HEK293T (cell line): ENCODE measurements around the gene EFL1.

Experiments used
- BHLHE40 ChIP-seq: fragments of 450-650 bp; IDR thresholded peaks from 2 replicates; pipeline ENCODE4 v1.6.1; 2016; ENCODE audit warnings: mild to moderate bottlenecking, moderate library complexity, borderline replicate concordance
- CTBP1 ChIP-seq: fragments of 450-650 bp; IDR thresholded peaks from 2 replicates; pipeline ENCODE4 v1.6.1; 2016; ENCODE audit warnings: borderline replicate concordance
- ELF4 ChIP-seq: fragments of 450-650 bp; IDR thresholded peaks from 2 replicates; pipeline ENCODE4 v1.6.1; 2017; ENCODE audit warnings: antibody characterized with exemption
- FOXA1 ChIP-seq: fragments of 450-650 bp; IDR thresholded peaks from 2 replicates; pipeline ENCODE4 v1.6.1; 2016; ENCODE audit warnings: mild to moderate bottlenecking
- FOXK2 ChIP-seq: fragments of 450-650 bp; IDR thresholded peaks from 2 replicates; pipeline ENCODE4 v1.6.1; 2016; ENCODE audit warnings: mild to moderate bottlenecking
- FOXM1 ChIP-seq: fragments of 450-650 bp; IDR thresholded peaks from 2 replicates; pipeline ENCODE4 v1.6.1; 2017; ENCODE audit warnings: mild to moderate bottlenecking, borderline replicate concordance
- L3MBTL2 ChIP-seq: fragments of 450-650 bp; conservative IDR thresholded peaks from 2 replicates; pipeline ENCODE4 v1.6.1; 2016; ENCODE audit warnings: mild to moderate bottlenecking
- SP1 ChIP-seq: fragments of 450-650 bp; IDR thresholded peaks from 2 replicates; pipeline ENCODE4 v1.6.1; 2017
- SUZ12 ChIP-seq: fragments of 450-650 bp; IDR thresholded peaks from 2 replicates; pipeline ENCODE4 v1.6.1; 2016; ENCODE audit warnings: mild to moderate bottlenecking
- TARDBP ChIP-seq: fragments of 450-650 bp; IDR thresholded peaks from 2 replicates; pipeline ENCODE4 v1.6.1; 2016
- ZNF384 ChIP-seq: fragments of 450-650 bp; IDR thresholded peaks from 2 replicates; pipeline ENCODE4 v1.6.1; 2016
- TF ChIP-seq, protein P1 (sequence below): fragments of 450-650 bp; IDR thresholded peaks from 2 replicates; pipeline ENCODE4 v1.6.1; 2016

GRCh38 chr15:82239685-82240391 is 22.7 kb downstream of the EFL1 start:
- TF ChIP-seq SP1 (no peak), TARDBP (no peak), FOXA1 (no peak), CTBP1 (no peak), ZNF384 (no peak), SUZ12 (no peak), BHLHE40 (no peak), L3MBTL2 (no peak), FOXM1 (no peak), ELF4 (no peak), FOXK2 (no peak)
- TF ChIP-seq, protein P1, sequence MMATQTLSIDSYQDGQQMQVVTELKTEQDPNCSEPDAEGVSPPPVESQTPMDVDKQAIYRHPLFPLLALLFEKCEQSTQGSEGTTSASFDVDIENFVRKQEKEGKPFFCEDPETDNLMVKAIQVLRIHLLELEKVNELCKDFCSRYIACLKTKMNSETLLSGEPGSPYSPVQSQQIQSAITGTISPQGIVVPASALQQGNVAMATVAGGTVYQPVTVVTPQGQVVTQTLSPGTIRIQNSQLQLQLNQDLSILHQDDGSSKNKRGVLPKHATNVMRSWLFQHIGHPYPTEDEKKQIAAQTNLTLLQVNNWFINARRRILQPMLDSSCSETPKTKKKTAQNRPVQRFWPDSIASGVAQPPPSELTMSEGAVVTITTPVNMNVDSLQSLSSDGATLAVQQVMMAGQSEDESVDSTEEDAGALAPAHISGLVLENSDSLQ: no peak
